Epithelial cell of proximal tubule (primary cell): ENCODE data around the gene TLE7. TPM values are rescaled to one million over a fixed set of nuclear protein-coding genes. Genes with fewer than 3 reads are reported as not detected.

ENCODE experiments used
- DNase-seq: peaks from one replicate; pipeline ENCODE4 v3.0.0-alpha.2; 2011; ENCODE audit warnings: low read depth
- H3K4me3 ChIP-seq: 2 replicates; pipeline ENCODE4 v1.5.1; 2011; ENCODE audit warnings: low read depth, mild to moderate bottlenecking, low read length
- total RNA-seq: library from RNA; depleted of rRNA; stranded (reverse); fragments of >200 nt; gene quantifications from 2 replicates; pipeline ENCODE4 v1.2.3, GENCODE V29; 2015
- TF ChIP-seq, protein P1 (sequence below): conservative IDR thresholded peaks from 2 replicates; pipeline ENCODE4 v1.5.1; 2012; ENCODE audit warnings: low read depth, mild to moderate bottlenecking, low read length

The TLE7 gene
- total RNA-seq, 1 donor from 2014 or later: not detected

DNA sequence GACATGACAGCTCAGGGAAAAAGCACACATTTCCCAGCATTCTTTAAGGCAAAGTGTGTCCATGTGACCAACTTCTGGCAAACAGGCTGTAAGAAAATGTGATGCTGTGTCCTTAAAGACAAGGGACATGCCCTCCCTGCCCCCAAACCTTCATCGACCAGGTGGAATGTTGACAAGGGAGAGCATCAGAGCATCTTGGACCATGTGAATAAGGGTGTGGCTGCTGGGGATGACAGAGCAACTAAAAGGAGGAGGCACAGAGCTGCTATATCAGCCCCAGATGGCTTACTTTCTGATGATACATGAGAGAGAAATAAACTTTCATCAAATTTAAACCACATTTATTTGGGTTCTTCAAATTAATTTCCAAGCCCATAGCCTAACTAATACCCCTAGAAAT lies 22.4 kb upstream of the TLE7 start:
- DNase-seq: no peak
- no peak overlapping the region for H3K4me3 ChIP-seq
- TF ChIP-seq, protein P1, sequence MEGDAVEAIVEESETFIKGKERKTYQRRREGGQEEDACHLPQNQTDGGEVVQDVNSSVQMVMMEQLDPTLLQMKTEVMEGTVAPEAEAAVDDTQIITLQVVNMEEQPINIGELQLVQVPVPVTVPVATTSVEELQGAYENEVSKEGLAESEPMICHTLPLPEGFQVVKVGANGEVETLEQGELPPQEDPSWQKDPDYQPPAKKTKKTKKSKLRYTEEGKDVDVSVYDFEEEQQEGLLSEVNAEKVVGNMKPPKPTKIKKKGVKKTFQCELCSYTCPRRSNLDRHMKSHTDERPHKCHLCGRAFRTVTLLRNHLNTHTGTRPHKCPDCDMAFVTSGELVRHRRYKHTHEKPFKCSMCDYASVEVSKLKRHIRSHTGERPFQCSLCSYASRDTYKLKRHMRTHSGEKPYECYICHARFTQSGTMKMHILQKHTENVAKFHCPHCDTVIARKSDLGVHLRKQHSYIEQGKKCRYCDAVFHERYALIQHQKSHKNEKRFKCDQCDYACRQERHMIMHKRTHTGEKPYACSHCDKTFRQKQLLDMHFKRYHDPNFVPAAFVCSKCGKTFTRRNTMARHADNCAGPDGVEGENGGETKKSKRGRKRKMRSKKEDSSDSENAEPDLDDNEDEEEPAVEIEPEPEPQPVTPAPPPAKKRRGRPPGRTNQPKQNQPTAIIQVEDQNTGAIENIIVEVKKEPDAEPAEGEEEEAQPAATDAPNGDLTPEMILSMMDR: no peak

DNA sequence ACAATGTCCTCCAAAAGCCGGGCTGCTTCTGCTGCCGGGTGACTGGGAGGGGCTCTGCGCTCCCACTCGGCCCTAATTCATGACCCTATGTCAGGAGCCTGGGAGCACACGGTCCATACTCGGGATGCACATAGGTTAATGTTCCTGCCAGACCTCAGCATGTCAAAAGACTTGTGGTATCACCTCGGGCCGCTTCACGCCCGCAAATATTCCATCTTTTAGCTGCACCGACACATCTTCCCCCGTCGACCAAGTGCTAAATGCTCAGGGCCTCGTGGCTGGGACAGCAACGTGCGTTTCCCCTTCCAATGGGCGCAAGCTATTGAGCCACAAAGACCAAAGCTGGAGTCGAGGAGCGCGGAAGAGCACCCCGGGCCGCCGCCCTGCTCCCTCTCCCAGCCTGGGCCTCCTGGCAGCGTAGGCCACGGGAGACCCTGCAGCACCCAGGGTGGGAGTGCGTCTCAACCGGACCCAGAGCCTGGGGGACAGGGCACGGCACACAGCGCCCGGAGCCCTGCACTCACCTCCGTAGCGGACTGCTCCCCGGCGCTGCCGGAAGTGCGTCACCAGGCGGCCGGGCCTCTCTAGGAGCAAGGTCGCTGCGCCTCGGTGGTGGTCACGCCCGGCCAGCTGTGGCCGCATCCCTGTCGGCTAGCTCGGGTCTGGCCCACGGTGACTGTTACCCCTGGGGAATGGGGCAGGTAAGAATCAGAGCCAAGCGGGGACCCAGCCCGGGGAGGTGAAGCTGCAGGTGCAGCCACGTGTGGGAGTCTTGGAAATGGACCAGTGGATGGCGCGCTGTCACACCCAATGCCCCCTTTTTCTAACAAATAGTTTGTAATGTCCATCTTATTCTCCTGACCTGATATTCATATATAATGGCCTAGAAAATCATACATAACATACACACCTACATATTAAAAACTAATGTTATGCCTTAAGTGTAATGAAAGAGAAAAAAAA lies 20.1 kb upstream of the TLE7 start, which contains the start of gene ZNF23:
Gene ZNF23 (minus strand): TSS at position 562 of the 963 bp plus-strand sequence. CDS start 5,451 bp downstream, outside the sequence.
- peak within 1 kb of the TSS; percentile 77 for H3K4me3 ChIP-seq
- TF ChIP-seq, protein P1: no peak
- DNase-seq: no peak

DNA sequence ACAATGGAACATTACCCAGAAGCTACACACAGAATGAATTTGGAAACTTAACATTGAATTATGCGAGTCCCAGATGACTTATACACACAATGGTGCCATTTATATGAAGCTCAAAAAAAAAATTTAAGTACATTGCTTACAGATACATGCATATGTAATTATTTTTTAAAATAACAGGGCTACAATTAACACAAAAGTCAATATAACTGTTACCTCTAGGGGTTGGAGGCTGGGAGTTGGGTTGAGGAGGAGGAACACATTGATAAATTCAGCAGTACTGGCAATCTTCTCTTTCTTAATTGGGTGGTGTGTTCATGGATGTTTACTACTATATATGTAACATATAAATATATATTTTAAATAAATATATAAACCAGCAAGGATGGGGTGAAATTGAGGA lies 19.1 kb upstream of the TLE7 start:
- H3K4me3 ChIP-seq: peak overlapping the region; percentile 77
- no peak for DNase-seq
- TF ChIP-seq, protein P1: no peak

DNA sequence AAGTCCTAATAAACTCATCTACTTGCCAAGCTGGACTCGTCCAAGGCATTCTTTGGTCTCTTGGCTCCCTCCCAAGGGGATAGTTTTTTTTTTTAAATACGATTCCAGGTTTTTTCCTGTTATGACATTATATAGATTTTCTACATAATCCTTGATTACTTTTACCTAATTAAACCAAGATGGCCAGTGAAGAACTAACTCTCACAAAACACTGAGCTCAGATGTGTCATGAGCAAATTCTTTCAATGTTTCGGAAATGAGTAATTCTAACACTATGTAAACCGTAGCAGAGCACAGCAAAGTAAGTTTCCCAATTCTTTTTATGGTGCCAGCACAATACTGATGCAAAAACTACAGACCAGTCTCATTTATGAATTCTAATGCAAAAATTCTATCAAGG lies 18.4 kb upstream of the TLE7 start:
- H3K4me3 ChIP-seq: no peak overlapping the region
- no peak for DNase-seq
- TF ChIP-seq, protein P1: no peak

DNA sequence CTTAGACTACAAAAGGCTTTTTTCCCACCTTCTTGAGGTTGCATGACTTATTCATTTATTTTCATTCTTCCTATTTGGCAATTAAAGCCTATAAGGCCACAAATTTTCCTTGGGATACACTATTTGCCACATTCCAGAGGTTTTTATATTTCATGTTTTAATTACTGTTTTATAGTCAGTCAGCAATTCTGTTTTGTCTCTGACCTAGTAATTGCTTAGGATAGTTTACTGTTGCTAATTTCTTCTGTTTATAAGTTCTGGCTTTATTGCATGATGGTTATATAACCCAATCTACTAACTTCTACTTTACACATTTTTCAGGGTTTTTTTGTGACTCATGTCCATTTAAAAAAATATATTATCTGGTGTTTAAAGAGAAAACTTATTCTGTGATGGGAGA lies 17.7 kb upstream of the TLE7 start:
- TF ChIP-seq, protein P1: no peak
- no peak overlapping the region for H3K4me3 ChIP-seq
- no peak for DNase-seq

DNA sequence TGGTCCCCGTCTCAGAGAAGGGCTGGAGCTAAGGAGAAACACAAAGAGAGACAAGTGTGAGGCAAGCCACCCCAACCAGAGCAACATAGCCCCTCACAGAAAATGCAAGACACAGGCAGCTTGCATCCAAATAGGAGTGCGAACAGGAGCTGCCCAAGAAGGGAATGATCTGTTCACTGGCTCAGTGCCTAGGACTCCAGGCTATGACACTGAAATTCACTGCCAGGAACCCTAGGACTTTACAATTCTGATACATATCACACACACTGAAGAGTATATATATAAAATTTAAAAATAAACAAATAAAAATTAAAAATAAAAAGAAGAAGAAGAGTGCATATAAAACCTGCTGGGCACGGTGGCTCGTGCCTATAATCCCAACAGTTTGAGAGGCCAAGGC lies 14.9 kb upstream of the TLE7 start:
- no peak for DNase-seq
- TF ChIP-seq, protein P1: no peak
- H3K4me3 ChIP-seq: no peak overlapping the region
